ENCODE data around the gene DDX17.
"Not testable (repeated sequence)": the region's sequence is repeated elsewhere in the genome, so short reads cannot be mapped to it uniquely, and the experiment has no call there.

DDX17 gene

GRCh38 chr22:38490915-38491314 is 15.2 kb downstream of the DDX17 start:
- DNase-seq, result no peak

DNA sequence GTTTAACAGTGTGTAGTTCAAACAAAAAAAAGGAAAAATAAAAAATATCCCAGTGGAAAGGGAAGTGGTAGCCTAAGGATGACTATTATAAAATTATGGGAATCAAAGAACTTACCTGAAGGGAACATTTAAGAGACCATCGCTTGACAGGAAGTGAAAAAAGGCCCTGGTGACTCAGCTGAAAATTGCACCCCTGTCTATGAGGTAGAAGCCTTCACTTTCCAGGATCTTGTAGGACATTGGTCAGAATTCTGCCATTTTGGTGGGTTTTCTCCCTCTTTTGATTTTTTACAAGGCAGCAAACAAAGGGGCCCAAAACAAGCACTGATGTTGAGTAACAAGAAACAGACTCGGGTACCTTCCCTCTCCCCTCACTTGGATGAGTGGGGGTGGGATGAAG is 15.6 kb downstream of the DDX17 start:
- DNase-seq, result no peak

DNA sequence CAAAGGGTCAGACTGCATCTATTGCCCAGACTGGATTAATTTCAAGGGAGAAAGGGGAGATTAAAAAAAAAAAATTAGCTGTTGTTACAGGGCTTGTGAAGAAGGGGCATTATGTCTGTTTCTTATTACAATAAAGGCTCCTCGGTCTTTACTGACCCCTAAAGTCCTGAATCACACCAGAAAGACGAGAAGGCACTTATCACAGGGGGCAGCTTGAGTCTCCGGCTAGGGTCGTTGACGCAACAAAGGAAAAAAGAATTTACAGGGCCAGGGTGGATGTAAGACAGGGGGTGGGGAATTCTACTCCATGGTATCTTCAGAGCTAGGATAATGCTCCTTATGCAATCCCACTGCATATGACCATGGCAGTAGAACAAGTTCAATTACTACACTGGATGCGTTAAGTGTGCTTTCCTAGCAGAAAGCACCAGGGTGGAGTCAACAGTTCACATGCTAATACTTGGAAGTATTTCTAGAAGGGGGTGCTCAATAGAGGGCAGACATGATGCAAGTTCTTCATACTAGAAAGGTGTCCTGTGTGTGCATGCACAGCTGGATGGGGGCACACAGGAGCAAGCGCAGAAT is 16.5 kb downstream of the DDX17 start:
- DNase-seq, result no peak

GRCh38 chr22:38489142-38489541 is 17.0 kb downstream of the DDX17 start:
- DNase-seq, result no peak

- no peak for DNase-seq
Measured at GRCh38 chr22:38487946-38488345, 18.2 kb downstream of the DDX17 start.

- DNase-seq, result no peak
Measured at GRCh38 chr22:38485783-38486182, 20.3 kb downstream of the DDX17 start.

DNA sequence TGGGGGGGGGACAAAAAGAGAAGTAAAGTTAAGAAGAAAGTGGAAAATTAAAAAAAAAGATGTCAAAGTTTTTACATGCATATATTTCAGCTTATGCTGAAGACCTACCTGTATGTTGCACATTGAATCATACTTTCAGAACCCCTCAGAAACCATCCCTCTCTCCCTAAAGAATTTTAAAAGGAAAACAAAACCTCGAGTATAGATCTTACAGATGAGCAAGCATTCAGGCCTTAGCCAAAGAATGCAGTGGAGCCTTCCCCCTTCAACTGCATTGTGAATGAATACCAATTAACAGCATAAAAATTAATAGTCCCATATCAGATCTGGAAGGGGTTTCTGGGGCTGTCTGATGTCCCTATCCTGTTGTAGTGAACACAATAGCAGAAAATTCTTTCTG is 21.9 kb downstream of the DDX17 start:
- no peak for DNase-seq

DNA sequence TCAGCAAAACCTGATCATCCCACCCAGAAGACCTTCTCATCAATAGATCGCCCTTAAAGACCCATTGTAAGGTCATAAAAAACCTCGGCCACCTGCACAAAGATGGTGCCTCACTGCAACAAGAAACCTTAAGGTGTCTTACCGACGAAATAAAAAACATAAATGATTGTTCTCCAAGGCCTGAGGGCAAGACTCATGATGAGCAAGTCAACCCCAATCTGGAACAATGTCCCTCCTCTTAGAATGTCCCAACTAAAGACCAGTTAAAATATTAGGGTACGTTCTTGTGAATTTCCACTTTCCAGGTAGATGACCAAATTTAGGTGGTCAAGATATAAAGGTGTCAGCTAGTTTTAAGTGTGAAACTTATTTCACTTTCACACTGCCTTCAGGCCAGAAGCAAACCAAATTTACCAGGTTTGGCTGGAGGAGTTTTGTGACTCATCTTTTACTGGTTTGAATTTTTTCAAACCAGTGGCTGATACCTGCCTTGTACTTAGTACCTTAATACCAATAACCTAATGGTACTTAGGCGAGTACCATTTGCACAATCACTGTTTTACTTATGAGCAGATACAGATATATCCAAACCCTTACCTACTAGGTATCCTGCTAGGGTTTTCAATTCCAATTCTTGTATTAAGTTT is 23.3 kb downstream of the DDX17 start:
- no peak for DNase-seq

GRCh38 chr22:38481871-38482332 is 24.2 kb downstream of the DDX17 start:
- no peak for DNase-seq

DNA sequence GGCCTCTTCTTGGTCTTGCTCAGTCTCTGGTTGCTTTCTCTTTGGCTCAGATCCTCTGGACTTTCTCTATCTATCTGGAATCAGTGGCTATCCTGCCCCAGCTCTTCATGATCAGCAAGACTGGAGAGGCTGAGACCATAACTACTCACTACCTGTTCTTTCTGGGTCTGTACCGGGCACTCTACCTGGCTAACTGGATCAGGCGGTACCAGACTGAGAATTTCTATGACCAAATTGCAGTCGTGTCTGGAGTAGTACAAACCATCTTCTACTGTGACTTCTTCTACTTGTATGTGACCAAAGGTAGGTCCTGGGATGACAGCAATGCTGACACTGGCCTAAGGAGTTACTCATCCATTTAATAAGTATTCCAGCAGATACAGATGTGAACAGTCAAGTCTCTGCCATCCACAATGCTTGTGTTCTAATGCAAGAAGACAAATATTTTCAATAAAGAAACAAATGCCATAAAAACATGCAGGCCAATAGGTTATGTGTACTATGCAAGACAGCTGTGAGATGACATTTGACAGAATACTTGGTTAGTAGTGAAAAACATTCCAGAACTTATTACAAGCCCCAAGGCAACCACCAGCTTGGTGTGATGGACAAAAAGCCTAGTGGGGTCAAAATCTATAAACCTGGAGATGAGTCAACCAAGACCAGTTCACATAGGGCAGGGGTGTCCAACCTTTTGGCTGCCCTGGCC is 24.8 kb downstream of the DDX17 start:
- DNase-seq, result no peak

DNA sequence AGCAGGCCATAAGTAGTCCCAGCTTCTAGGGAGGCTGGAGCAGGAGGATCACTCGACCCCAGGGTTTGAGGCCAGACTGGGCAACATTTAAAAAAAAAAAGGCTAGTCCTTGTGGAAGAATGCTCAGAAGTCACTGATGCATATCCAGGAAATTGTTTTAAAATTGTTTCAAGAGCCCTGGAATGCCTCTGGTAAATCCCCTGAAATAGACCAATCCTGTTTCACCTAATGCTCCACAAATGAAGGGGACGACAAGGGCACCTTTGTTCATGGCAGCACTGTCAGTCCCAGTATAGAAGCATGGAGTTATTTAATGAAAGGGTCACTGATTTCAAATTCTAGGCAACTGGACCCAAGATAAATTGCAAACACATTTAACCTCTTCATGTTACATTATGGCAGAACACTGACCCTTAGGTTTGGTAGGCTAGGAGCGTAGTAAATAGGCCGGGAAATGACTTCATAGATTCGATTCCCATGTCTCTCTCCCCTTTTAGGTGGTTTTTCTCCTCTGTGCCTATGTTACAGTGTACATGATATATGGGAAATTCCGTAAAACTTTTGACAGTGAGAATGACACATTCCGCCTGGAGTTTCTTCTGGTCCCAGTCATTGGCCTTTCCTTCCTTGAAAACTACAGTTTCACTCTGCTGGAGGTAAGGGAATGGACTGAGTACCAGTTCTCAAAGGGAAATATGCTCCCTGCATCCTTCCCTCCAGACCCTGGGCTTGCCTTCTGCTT is 26.8 kb downstream of the DDX17 start:
- DNase-seq, result no peak

DNA sequence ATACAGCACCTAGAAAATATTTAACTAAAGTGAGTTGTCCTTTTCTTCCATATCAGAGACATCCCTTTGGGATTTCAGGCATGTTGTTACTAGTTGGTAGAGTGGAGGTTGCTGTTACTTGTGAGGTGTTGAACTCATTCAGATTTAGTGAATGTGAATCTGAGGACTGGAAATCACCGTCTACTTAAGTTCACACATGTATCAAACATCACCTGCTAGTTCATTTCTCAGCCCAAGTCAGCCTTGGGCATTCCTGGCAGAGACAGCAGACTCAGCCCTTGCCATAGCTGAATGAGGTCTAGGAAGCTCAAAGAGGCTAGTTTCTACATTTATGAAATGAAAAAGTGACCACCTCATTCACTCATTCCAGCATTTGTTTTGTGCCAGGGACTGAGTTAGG is 28.5 kb downstream of the DDX17 start:
- no peak for DNase-seq

DNA sequence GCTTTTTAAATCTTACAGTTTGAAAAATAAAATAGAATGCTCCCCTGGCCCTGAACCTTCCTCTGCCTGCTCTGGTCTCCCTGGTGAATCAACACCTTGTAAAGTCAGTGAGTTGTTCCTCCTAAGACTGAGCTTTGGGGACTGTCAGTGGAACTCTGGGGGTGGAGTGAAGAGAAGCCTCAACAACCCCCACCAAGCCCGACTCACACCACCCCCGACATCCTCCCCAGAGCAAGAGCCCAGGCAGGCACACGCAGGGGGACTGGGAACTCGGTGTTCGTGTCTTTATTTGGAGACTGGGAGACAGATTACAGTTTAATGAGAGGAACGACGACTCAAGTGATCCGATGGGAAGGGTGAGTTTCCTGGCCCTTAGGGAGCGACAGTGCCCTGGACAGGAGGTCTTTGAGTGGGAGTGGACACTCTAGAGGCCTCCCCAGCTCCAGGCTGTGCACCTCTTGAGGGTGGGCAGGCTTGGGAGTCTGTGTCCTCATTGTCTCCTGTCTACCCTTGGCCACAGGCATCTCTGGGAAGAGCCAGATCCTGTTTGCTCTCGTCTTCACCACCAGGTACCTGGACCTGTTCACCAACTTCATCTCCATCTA is 32.0 kb downstream of the DDX17 start:
- DNase-seq, result no peak

- DNase-seq, result no peak
Measured at GRCh38 chr22:38471237-38471636, 34.9 kb downstream of the DDX17 start.

- not testable (repeated sequence) for DNase-seq
Measured at GRCh38 chr22:38470179-38470578, 35.9 kb downstream of the DDX17 start.

GRCh38 chr22:38469306-38469781 is 36.8 kb downstream of the DDX17 start:
- no peak for DNase-seq

- no peak for DNase-seq
Measured at GRCh38 chr22:38468443-38469305, 37.4 kb downstream of the DDX17 start.

GRCh38 chr22:38467904-38468442 is 38.1 kb downstream of the DDX17 start, which contains the start of gene KDELR3:
TSS of gene KDELR3 (plus strand) at chr22:38468096. CDS start at chr22:38468234, 138 bp downstream.
- no peak for DNase-seq

DNA sequence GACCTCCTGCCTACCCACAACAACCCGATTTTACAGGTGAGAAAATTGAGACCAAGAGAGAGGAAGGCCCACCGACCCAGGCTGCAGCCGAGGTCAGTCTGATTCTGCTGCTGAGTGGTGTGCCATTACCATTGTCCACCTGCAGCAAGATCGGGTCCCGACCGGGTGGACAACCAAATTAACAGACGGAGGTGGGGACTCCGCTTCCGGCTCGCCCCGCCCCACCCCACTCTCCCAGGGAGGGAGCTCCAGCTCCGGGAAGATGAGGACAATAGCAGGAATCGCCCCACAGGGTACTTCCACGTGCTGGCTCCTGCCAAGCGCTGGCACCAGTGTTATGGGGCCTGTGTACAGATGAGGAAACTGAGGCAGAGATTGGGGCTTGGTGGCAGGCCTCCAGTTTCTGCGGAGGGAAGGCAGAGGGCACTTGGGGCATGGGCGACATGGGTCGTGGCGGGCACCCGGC is 38.6 kb downstream of the DDX17 start:
- DNase-seq, result no peak

- DNase-seq, result no peak
Measured at GRCh38 chr22:38465673-38466490, 40.2 kb downstream of the DDX17 start.

All from KG1 (cell line).